Right hindlimb (tissue), 1 donor: ENCODE results near the gene APBB1.

Source experiments
- DNase-seq: peaks from one replicate; pipeline ENCODE4 v3.0.0-alpha.2; 2018

The APBB1 gene

GRCh38 chr11:6419009-6419631 lies at the start of gene APBB1:
Gene APBB1 (minus strand): TSS chr11:6419094. CDS start chr11:6411347, 7,747 bp downstream.
- DNase-seq, result peak; percentile 84

GRCh38 chr11:6459099-6459450 lies 40.2 kb upstream of the APBB1 start:
- no peak for DNase-seq

- no peak for DNase-seq
Observed at GRCh38 chr11:6458352-6459098, 39.6 kb upstream of the APBB1 start.

- no peak for DNase-seq
Observed at GRCh38 chr11:6457581-6458320, 38.9 kb upstream of the APBB1 start.

- DNase-seq, result no peak
Observed at GRCh38 chr11:6456361-6457073, 37.6 kb upstream of the APBB1 start.

- no peak for DNase-seq
Observed at GRCh38 chr11:6455070-6455469, 36.2 kb upstream of the APBB1 start.

GRCh38 chr11:6453152-6453551 lies 34.3 kb upstream of the APBB1 start:
- no peak for DNase-seq

GRCh38 chr11:6452219-6452618 lies 33.3 kb upstream of the APBB1 start:
- DNase-seq, result no peak

GRCh38 chr11:6448574-6448973 lies 29.7 kb upstream of the APBB1 start:
- no peak for DNase-seq

- DNase-seq, result peak; percentile 45
Observed at GRCh38 chr11:6443269-6444003, 24.5 kb upstream of the APBB1 start.

- no peak for DNase-seq
Observed at GRCh38 chr11:6442441-6442840, 23.5 kb upstream of the APBB1 start.

- no peak for DNase-seq
Observed at GRCh38 chr11:6440906-6441358, 22.0 kb upstream of the APBB1 start, which contains the start of gene HPX. Gene HPX (minus strand): TSS chr11:6440987. CDS start chr11:6440963, 24 bp downstream.

- peak; percentile 44 for DNase-seq
Observed at GRCh38 chr11:6438979-6439571, 20.2 kb upstream of the APBB1 start.

- no peak for DNase-seq
Observed at GRCh38 chr11:6437993-6438392, 19.1 kb upstream of the APBB1 start.

- DNase-seq, result no peak
Observed at GRCh38 chr11:6437423-6437822, 18.5 kb upstream of the APBB1 start.

GRCh38 chr11:6433998-6434660 lies 15.2 kb upstream of the APBB1 start:
- no peak for DNase-seq

- DNase-seq, result no peak
Observed at GRCh38 chr11:6431861-6432260, 13.0 kb upstream of the APBB1 start.

- DNase-seq, result no peak
Observed at GRCh38 chr11:6427516-6427915, 8.6 kb upstream of the APBB1 start.

- DNase-seq, result no peak
Observed at GRCh38 chr11:6420677-6421076, 1.8 kb upstream of the APBB1 start.

- DNase-seq, result peak; percentile 60
Observed at GRCh38 chr11:6418557-6419008, 311 bp downstream of the APBB1 start.

- no peak for DNase-seq
Observed at GRCh38 chr11:6417907-6418556, 862 bp downstream of the APBB1 start.
